Loucy (cell line): Measurements from ENCODE around the gene CIP2A.

ENCODE experiments used
- H2AFZ ChIP-seq: fragments of 200-600 bp; sonication (generic); 2 replicates; pipeline ENCODE4 v1.6.0; 2016; ENCODE audit warnings: antibody characterized with exemption, mild to moderate bottlenecking, low read length, moderate library complexity
- H3F3A ChIP-seq: fragments of 200-600 bp; 2 replicates; pipeline ENCODE4 v1.6.0; 2016; ENCODE audit warnings: antibody characterized with exemption, low read depth, mild to moderate bottlenecking
- H3K27me3 ChIP-seq: fragments of 200-600 bp; sonication (generic); 2 replicates; pipeline ENCODE4 v1.6.1; 2014; ENCODE audit warnings: low read length, mild to moderate bottlenecking; ENCODE audit not compliant: insufficient read depth, poor library complexity, severe bottlenecking
- H3K36me3 ChIP-seq: fragments of 200-600 bp; sonication (generic); 2 replicates; pipeline ENCODE4 v1.6.1; 2016; ENCODE audit warnings: low read length; ENCODE audit not compliant: insufficient read depth
- H3K4me1 ChIP-seq: fragments of 200-600 bp; sonication (generic); 2 replicates; pipeline ENCODE4 v1.5.1; 2014; ENCODE audit warnings: low read length, mild to moderate bottlenecking; ENCODE audit not compliant: insufficient read depth, poor library complexity, severe bottlenecking
- H3K4me2 ChIP-seq: fragments of 200-600 bp; sonication (generic); 2 replicates; pipeline ENCODE4 v1.6.0; 2014; ENCODE audit warnings: antibody characterized with exemption, low read length, low read depth, mild to moderate bottlenecking; ENCODE audit not compliant: poor library complexity, severe bottlenecking
- H3K4me3 ChIP-seq: fragments of 200-600 bp; sonication (generic); 2 replicates; pipeline ENCODE4 v1.5.1; 2014; ENCODE audit warnings: low read length, mild to moderate bottlenecking, mixed read lengths; ENCODE audit not compliant: poor library complexity, severe bottlenecking
- H3K79me2 ChIP-seq: fragments of 200-600 bp; sonication (generic); 2 replicates; pipeline ENCODE4 v1.6.1; 2014; ENCODE audit warnings: low read length; ENCODE audit not compliant: insufficient read depth
- H3K9ac ChIP-seq: fragments of 200-600 bp; sonication (generic); 2 replicates; pipeline ENCODE4 v1.6.0; 2014; ENCODE audit warnings: mild to moderate bottlenecking, low read depth, low read length, moderate library complexity; ENCODE audit not compliant: poor library complexity, severe bottlenecking
- H3K9me2 ChIP-seq: fragments of 200-600 bp; sonication (generic); replicated peaks from 2 replicates; pipeline ENCODE4 v1.6.1; 2016; ENCODE audit warnings: low read depth, low read length, mixed read lengths
- H3K9me3 ChIP-seq: fragments of 200-600 bp; sonication (generic); 2 replicates; pipeline ENCODE4 v1.6.1; 2014; ENCODE audit warnings: mild to moderate bottlenecking, antibody characterized with exemption, low read length, low read depth; ENCODE audit not compliant: insufficient read depth
- H4K20me1 ChIP-seq: fragments of 200-600 bp; sonication (generic); 2 replicates; pipeline ENCODE4 v1.6.0; 2014; ENCODE audit warnings: antibody characterized with exemption, low read length, mild to moderate bottlenecking; ENCODE audit not compliant: insufficient read depth, poor library complexity, severe bottlenecking
- CTCF ChIP-seq: fragments of 200-600 bp; sonication (generic); conservative IDR thresholded peaks from 2 replicates; pipeline ENCODE4 v1.5.1; 2014; ENCODE audit warnings: mild to moderate bottlenecking, antibody characterized with exemption, low read length
- EZH2phosphoT487 ChIP-seq: fragments of 200-600 bp; IDR thresholded peaks from 2 replicates; pipeline ENCODE4 v1.6.1; 2018; ENCODE audit warnings: antibody characterized with exemption, mild to moderate bottlenecking, moderate library complexity, borderline replicate concordance

The CIP2A gene

GRCh38 chr3:108513961-108514360, 75.3 kb downstream of the CIP2A start:
- Histone ChIP-seq H3K27me3 (no peaks in the 10 kb centered on the region), H3K36me3 (no peaks in the 10 kb centered on the region), H3K9me2 (no peaks in the 10 kb centered on the region), H3K4me2 (no peak overlapping the region), H3F3A (no peaks in the 10 kb centered on the region), H3K9ac (no peak overlapping the region), H3K4me1 (no peaks in the 10 kb centered on the region), H2AFZ (no peak overlapping the region), H3K9me3 (no peaks in the 10 kb centered on the region), H3K4me3 (no peak overlapping the region), H3K79me2 (no peaks in the 10 kb centered on the region), H4K20me1 (no peaks in the 10 kb centered on the region)
- TF ChIP-seq EZH2phosphoT487: no peak
- TF ChIP-seq CTCF: no peak

GRCh38 chr3:108512671-108513070, 76.6 kb downstream of the CIP2A start:
- H3F3A ChIP-seq: no peaks in the 10 kb centered on the region
- no peak for TF ChIP-seq EZH2phosphoT487
- TF ChIP-seq CTCF: no peak
- no peak overlapping the region for H3K9ac ChIP-seq
- no peaks in the 10 kb centered on the region for H3K79me2 ChIP-seq
- H3K36me3 ChIP-seq: no peaks in the 10 kb centered on the region
- H4K20me1 ChIP-seq: no peaks in the 10 kb centered on the region
- no peak overlapping the region for H3K4me3 ChIP-seq
- H2AFZ ChIP-seq: no peak overlapping the region
- H3K9me3 ChIP-seq: no peaks in the 10 kb centered on the region
- H3K4me1 ChIP-seq: no peaks in the 10 kb centered on the region
- no peaks in the 10 kb centered on the region for H3K27me3 ChIP-seq
- H3K9me2 ChIP-seq: no peaks in the 10 kb centered on the region
- H3K4me2 ChIP-seq: no peak overlapping the region

GRCh38 chr3:108511490-108511889, 77.7 kb downstream of the CIP2A start:
- H4K20me1 ChIP-seq: no peaks in the 10 kb centered on the region
- no peaks in the 10 kb centered on the region for H3K36me3 ChIP-seq
- H2AFZ ChIP-seq: no peak overlapping the region
- no peak overlapping the region for H3K4me3 ChIP-seq
- no peaks in the 10 kb centered on the region for H3K4me1 ChIP-seq
- no peaks in the 10 kb centered on the region for H3K9me3 ChIP-seq
- H3K4me2 ChIP-seq: no peak overlapping the region
- no peak for TF ChIP-seq EZH2phosphoT487
- no peak for TF ChIP-seq CTCF
- no peaks in the 10 kb centered on the region for H3K79me2 ChIP-seq
- H3K27me3 ChIP-seq: no peaks in the 10 kb centered on the region
- no peaks in the 10 kb centered on the region for H3K9me2 ChIP-seq
- H3K9ac ChIP-seq: no peak overlapping the region
- H3F3A ChIP-seq: no peaks in the 10 kb centered on the region
